Measurements from ENCODE around the gene EPS8.
"Not testable (repeated sequence)": the region's sequence is repeated elsewhere in the genome, so short reads cannot be mapped to it uniquely, and the experiment has no call there.

Gene EPS8

GRCh38 chr12:15797818-15798217, 8.6 kb upstream of the EPS8 start:
- no peak for DNase-seq (ENCODE audit: low read depth in 2 of 2)

- DNase-seq (ENCODE audit: low read depth in 2 of 2), result no peak
These were observed 7.4 kb upstream of the EPS8 start for GRCh38 chr12:15796493-15797141.

GRCh38 chr12:15794836-15795235, 5.6 kb upstream of the EPS8 start:
- DNase-seq (ENCODE audit: low read depth in 2 of 2), result no peak

GRCh38 chr12:15794196-15794595, 5.0 kb upstream of the EPS8 start:
- DNase-seq (ENCODE audit: low read depth in 2 of 2), result no peak

- DNase-seq (ENCODE audit: low read depth in 2 of 2), result no peak
These were observed 662 bp downstream of the EPS8 start for GRCh38 chr12:15788233-15789219.

GRCh38 chr12:15787778-15788177, 1.4 kb downstream of the EPS8 start:
- no peak for DNase-seq (ENCODE audit: low read depth in 2 of 2)

- no peak for DNase-seq (ENCODE audit: low read depth in 2 of 2)
These were observed 2.4 kb downstream of the EPS8 start for GRCh38 chr12:15786772-15787171.

GRCh38 chr12:15783288-15783687, 5.9 kb downstream of the EPS8 start:
- no peak for DNase-seq (ENCODE audit: low read depth in 2 of 2)

- no peak for DNase-seq (ENCODE audit: low read depth in 2 of 2)
These were observed 6.5 kb downstream of the EPS8 start for GRCh38 chr12:15782667-15783066.

- no peak for DNase-seq (ENCODE audit: low read depth in 2 of 2)
These were observed 9.3 kb downstream of the EPS8 start for GRCh38 chr12:15779925-15780324.

- no peak for DNase-seq (ENCODE audit: low read depth in 2 of 2)
These were observed 11.1 kb downstream of the EPS8 start for GRCh38 chr12:15778126-15778525.

- no peak for DNase-seq (ENCODE audit: low read depth in 2 of 2)
These were observed 11.7 kb downstream of the EPS8 start for GRCh38 chr12:15777355-15778012.

- no peak for DNase-seq (ENCODE audit: low read depth in 2 of 2)
These were observed 12.7 kb downstream of the EPS8 start for GRCh38 chr12:15776532-15776931.

- no peak for DNase-seq (ENCODE audit: low read depth in 2 of 2)
These were observed 14.4 kb downstream of the EPS8 start for GRCh38 chr12:15774819-15775218.

GRCh38 chr12:15772405-15773018, 16.7 kb downstream of the EPS8 start:
- DNase-seq (ENCODE audit: low read depth in 2 of 2), result no peak

GRCh38 chr12:15770581-15770980, 18.6 kb downstream of the EPS8 start:
- DNase-seq (ENCODE audit: low read depth in 2 of 2), result no peak

GRCh38 chr12:15770021-15770420, 19.2 kb downstream of the EPS8 start:
- DNase-seq (ENCODE audit: low read depth in 2 of 2), result no peak

GRCh38 chr12:15769586-15769985, 19.6 kb downstream of the EPS8 start:
- no peak for DNase-seq (ENCODE audit: low read depth in 2 of 2)

GRCh38 chr12:15767301-15767700, 21.9 kb downstream of the EPS8 start:
- DNase-seq (ENCODE audit: low read depth in 2 of 2), result no peak

- no peak for DNase-seq (ENCODE audit: low read depth in 2 of 2)
These were observed 25.9 kb downstream of the EPS8 start for GRCh38 chr12:15763328-15763727.

- DNase-seq (ENCODE audit: low read depth in 2 of 2), result not testable (repeated sequence)
These were observed 27.0 kb downstream of the EPS8 start for GRCh38 chr12:15762162-15762561.

Measured in stimulated activated CD8-positive, alpha-beta memory T cell treated with anti-CD3 and anti-CD28 coated beads, Interleukin-2, amount 100 ng/mL, for 48 hours (primary cell).